ENCODE measurements around the gene ANKRD27.
"Not testable (repeated sequence)": the region's sequence is repeated elsewhere in the genome, so short reads cannot be mapped to it uniquely, and the experiment has no call there.

DNA sequence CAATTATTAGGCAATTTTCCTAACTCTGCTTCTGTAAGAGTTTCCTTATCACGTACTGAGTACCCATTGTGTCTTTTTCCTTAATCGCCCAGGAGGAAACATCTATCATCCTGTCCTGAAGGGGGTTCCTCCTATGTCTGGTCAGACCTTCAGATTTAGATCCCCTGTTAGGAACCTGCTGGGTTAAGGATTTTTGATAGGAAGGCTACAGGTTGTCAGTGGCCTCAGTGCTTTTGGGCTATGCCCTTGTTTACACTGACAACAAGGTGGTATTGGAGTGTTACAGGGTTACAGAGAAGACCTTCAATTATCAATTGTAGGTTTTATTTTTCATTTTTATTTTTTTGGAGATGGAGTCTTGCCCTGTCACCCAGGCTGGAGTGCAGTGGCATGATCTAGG, 19.9 kb upstream of the ANKRD27 start:
- TF ChIP-seq CTCF, POLR2A (IDR thresholded peaks at IDR 0.05): not testable (repeated sequence)

Measured in esophagus squamous epithelium (tissue), 4 donors.